MM.1S (cell line): ENCODE measurements around the gene LAMP1.

Experiments
- DNase-seq: peaks from one replicate; pipeline ENCODE4 v3.0.0-alpha.2; 2015
- H2AFZ ChIP-seq: fragments of 300-600 bp; sonication (generic); 2 replicates; pipeline ENCODE4 v1.6.0; 2016; ENCODE audit warnings: antibody characterized with exemption, low read length
- H3F3A ChIP-seq: fragments of 300-600 bp; sonication (generic); 2 replicates; pipeline ENCODE4 v1.6.1; 2016; ENCODE audit warnings: mild to moderate bottlenecking, antibody characterized with exemption, low read length, moderate library complexity, mixed read lengths; ENCODE audit not compliant: insufficient read depth
- H3K27ac ChIP-seq: fragments of 300-600 bp; sonication (generic); 2 replicates; pipeline ENCODE4 v1.5.1; 2016; ENCODE audit warnings: mild to moderate bottlenecking, low read length
- H3K27me3 ChIP-seq: fragments of 300-600 bp; sonication (generic); replicated peaks from 2 replicates; pipeline ENCODE4 v1.6.0; 2016; ENCODE audit warnings: low read length; ENCODE audit not compliant: insufficient read depth
- H3K36me3 ChIP-seq: fragments of 300-600 bp; sonication (generic); replicated peaks from 2 replicates; pipeline ENCODE4 v1.6.1; 2016; ENCODE audit warnings: mild to moderate bottlenecking, low read length, mixed read lengths; ENCODE audit not compliant: insufficient read depth
- H3K4me1 ChIP-seq: fragments of 300-600 bp; sonication (generic); 2 replicates; pipeline ENCODE4 v1.6.1; 2016; ENCODE audit warnings: low read length, mixed read lengths
- H3K4me2 ChIP-seq: fragments of 300-600 bp; sonication (generic); 2 replicates; pipeline ENCODE4 v1.6.0; 2016; ENCODE audit warnings: low read depth, low read length
- H3K4me3 ChIP-seq: fragments of 300-600 bp; sonication (generic); 2 replicates; pipeline ENCODE4 v1.5.1; 2016; ENCODE audit warnings: low read length, mixed read lengths
- H3K79me2 ChIP-seq: fragments of 300-600 bp; sonication (generic); 2 replicates; pipeline ENCODE4 v1.6.1; 2016; ENCODE audit warnings: mixed run types, low read length, mixed read lengths
- H3K9ac ChIP-seq: fragments of 300-600 bp; sonication (generic); 2 replicates; pipeline ENCODE4 v1.6.1; 2016; ENCODE audit warnings: low read length, mixed read lengths
- H3K9me2 ChIP-seq: fragments of 300-600 bp; sonication (generic); replicated peaks from 2 replicates; pipeline ENCODE4 v1.6.1; 2016; ENCODE audit warnings: mild to moderate bottlenecking, low read length, mixed read lengths; ENCODE audit not compliant: insufficient read depth
- H3K9me3 ChIP-seq: fragments of 300-600 bp; sonication (generic); replicated peaks from 2 replicates; pipeline ENCODE4 v1.6.1; 2016; ENCODE audit warnings: mild to moderate bottlenecking, low read length, mixed read lengths; ENCODE audit not compliant: insufficient read depth
- H4K20me1 ChIP-seq: fragments of 300-600 bp; sonication (generic); 2 replicates; pipeline ENCODE4 v1.6.1; 2016; ENCODE audit warnings: mild to moderate bottlenecking, low read length, moderate library complexity, mixed read lengths; ENCODE audit not compliant: insufficient read depth
- CTCF ChIP-seq: fragments of 300-600 bp; sonication (generic); IDR thresholded peaks from 2 replicates; pipeline ENCODE4 v1.5.1; 2016; ENCODE audit warnings: antibody characterized with exemption, low read length, mixed read lengths
- EZH2 ChIP-seq: fragments of 300-600 bp; sonication (generic); optimal IDR thresholded peaks from 2 replicates; pipeline ENCODE3; 2017; ENCODE audit warnings: low read depth, mild to moderate bottlenecking, antibody characterized with exemption, low read length, mixed read lengths
- EZH2phosphoT487 ChIP-seq: fragments of 300-600 bp; sonication (generic); IDR thresholded peaks from 2 replicates; pipeline ENCODE4 v1.6.1; 2018; ENCODE audit warnings: antibody characterized with exemption, low read length

LAMP1 gene

DNA sequence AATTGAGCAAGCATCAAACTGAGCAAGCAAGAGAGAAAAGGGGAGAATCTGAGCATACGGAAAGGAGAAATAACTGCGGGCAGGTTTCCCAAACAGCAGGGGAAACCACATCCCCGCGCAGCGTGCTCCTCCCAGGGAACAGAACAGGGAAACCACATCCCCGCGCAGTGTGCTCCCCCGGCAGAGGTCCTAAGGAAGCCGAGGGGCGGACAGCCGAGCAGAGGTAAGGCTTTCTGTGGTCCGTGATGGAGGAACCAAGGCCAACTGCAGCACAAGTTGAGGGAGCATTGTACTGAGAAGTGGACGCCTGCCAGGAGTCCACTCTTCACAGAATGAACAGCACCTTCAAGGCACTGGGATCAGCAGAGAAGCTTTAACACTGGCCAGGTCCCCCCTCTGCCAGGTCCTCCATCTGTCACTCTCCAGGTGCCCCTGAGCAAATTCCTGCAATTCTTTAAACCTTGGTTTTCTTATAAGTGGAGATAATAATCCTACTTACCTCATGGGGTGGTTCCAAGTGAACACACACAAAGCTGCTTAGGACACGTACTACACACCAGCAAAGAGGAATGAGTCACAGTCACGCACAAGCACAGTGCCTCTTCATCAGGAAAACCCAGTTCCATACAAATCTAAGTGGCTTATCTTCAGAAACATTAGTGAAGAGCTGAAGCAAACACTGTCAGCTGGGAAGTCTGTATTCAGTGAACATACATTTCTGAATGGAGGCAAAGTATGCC is 23.0 kb upstream of the LAMP1 start:
- Histone ChIP-seq H3K4me3 (no peak overlapping the region), H3K27ac (no peak overlapping the region)
- no peak for DNase-seq

DNA sequence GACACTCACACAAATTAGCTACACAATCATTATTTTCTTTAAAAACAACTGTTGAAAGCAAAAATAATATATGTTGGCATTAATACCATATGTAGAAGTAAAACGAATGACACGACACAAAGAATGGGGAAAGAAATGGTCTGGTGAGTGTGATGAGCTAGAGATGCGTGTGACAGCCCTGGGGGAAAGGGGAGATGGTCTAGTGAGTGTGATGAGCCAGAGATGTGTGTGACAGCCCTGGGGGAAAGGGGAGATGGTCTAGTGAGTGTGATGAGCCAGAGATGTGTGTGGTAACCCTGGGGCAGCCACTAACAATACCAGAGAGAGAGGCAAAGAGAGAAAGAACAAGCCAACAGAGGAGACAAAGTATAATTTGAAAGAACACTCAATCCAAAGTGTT is 22.3 kb upstream of the LAMP1 start:
- no peak overlapping the region for H3K9ac ChIP-seq
- no peak for DNase-seq
- no peaks in the 10 kb centered on the region for H3K4me1 ChIP-seq
- H3K27me3 ChIP-seq = no peaks in the 10 kb centered on the region
- H2AFZ ChIP-seq = no peak overlapping the region
- no peaks in the 10 kb centered on the region for H3K9me3 ChIP-seq
- no peaks in the 10 kb centered on the region for H3K36me3 ChIP-seq
- H4K20me1 ChIP-seq = no peaks in the 10 kb centered on the region
- no peaks in the 10 kb centered on the region for H3K9me2 ChIP-seq
- H3F3A ChIP-seq = no peaks in the 10 kb centered on the region
- no peaks in the 10 kb centered on the region for H3K79me2 ChIP-seq
- TF ChIP-seq EZH2 = no peak
- TF ChIP-seq CTCF = no peak
- TF ChIP-seq EZH2phosphoT487 = no peak
- H3K27ac ChIP-seq = no peak overlapping the region
- H3K4me3 ChIP-seq = no peak overlapping the region
- no peak overlapping the region for H3K4me2 ChIP-seq

More for the DNA sequence above, 23.0 kb upstream of the LAMP1 start:
- TF ChIP-seq EZH2 = no peak
- no peak overlapping the region for H2AFZ ChIP-seq
- no peaks in the 10 kb centered on the region for H3K27me3 ChIP-seq
- H4K20me1 ChIP-seq = no peaks in the 10 kb centered on the region
- no peaks in the 10 kb centered on the region for H3F3A ChIP-seq
- H3K36me3 ChIP-seq = no peaks in the 10 kb centered on the region
- H3K9ac ChIP-seq = no peak overlapping the region
- H3K4me1 ChIP-seq = no peaks in the 10 kb centered on the region
- H3K9me2 ChIP-seq = no peaks in the 10 kb centered on the region
- H3K4me2 ChIP-seq = no peak overlapping the region
- no peaks in the 10 kb centered on the region for H3K9me3 ChIP-seq
- no peaks in the 10 kb centered on the region for H3K79me2 ChIP-seq

DNA sequence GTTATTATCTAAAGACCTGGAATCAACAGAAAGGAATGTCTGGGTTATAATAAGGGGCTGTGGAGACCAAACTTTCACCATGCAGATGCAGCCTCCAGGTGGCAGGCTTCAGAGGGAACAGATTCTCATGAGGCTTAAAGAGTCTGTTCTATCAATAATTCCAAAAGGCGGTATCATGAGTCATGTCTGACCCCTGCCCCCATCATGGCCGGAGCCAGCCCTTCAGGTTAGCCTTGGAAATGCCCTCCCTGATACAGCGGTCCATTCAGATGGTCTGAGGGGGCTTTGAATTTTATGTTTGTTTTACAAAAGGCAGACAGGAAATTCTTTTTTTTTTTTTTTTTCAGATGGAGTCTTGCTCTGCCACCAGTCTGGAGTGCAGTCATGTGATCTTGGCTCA is 21.7 kb upstream of the LAMP1 start:
- H3K4me2 ChIP-seq = no peak overlapping the region
- DNase-seq = peak; percentile 33
- no peaks in the 10 kb centered on the region for H4K20me1 ChIP-seq
- H3K4me3 ChIP-seq = no peak overlapping the region
- no peak overlapping the region for H3K27ac ChIP-seq
- no peaks in the 10 kb centered on the region for H3K4me1 ChIP-seq
- no peaks in the 10 kb centered on the region for H3K79me2 ChIP-seq
- no peaks in the 10 kb centered on the region for H3K9me2 ChIP-seq
- no peaks in the 10 kb centered on the region for H3K36me3 ChIP-seq
- H3K9me3 ChIP-seq = no peaks in the 10 kb centered on the region
- TF ChIP-seq EZH2phosphoT487 = no peak
- peak; percentile 51 for TF ChIP-seq CTCF
- H3K9ac ChIP-seq = no peak overlapping the region
- no peaks in the 10 kb centered on the region; the same call in 1 of the 2 replicates for H3K27me3 ChIP-seq
- no peak overlapping the region for H2AFZ ChIP-seq
- no peaks in the 10 kb centered on the region for H3F3A ChIP-seq

DNA sequence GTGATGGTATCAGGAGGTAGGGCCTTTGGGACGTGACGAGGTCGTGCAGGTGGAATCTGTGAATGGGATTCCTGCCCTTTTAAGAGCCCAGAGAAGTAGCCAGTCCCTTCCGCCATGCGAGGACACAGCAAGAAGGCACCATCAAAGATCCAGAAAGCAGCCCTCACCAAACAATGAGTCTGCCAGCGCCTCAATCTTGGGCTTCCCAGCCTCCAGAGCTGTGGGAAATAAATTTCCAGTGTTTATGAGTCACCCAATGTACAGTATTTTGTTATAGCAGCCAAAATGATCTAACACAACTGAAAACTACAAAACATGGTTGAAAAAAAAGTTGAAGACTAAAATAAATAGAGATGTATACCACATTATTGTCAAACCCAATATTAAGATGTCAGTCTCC is 16.9 kb upstream of the LAMP1 start:
- Histone ChIP-seq H3K4me3 (no peak overlapping the region), H3K27me3 (peaks cover 24% of the 10 kb centered on the region), H3K4me2 (no peak overlapping the region), H3K4me1 (no peaks in the 10 kb centered on the region), H3K9me3 (no peaks in the 10 kb centered on the region), H3K36me3 (no peaks in the 10 kb centered on the region), H3K27ac (no peak overlapping the region), H3F3A (no peaks in the 10 kb centered on the region), H3K9me2 (no peaks in the 10 kb centered on the region), H2AFZ (no peak overlapping the region), H3K9ac (no peak overlapping the region), H4K20me1 (no peaks in the 10 kb centered on the region), H3K79me2 (no peaks in the 10 kb centered on the region)
- DNase-seq = no peak
- TF ChIP-seq EZH2phosphoT487 (no peak), CTCF (no peak), EZH2 (no peak)
